Forelimb muscle (tissue), 1 donor: Measurements from ENCODE around the gene ECI1. TPM values are rescaled to one million over a fixed set of nuclear protein-coding genes. Genes with fewer than 3 reads are reported as not detected.

ENCODE experiments used
- DNase-seq: peaks from one replicate; pipeline ENCODE4 v3.0.0-alpha.2; 2013; ENCODE audit warnings: low read depth
- polyA plus RNA-seq: library from polyadenylated mRNA; unstranded; fragments of 120-200 nt; gene quantifications from one replicate; pipeline ENCODE4 v1.2.1, GENCODE V29; 2013; ENCODE audit not compliant: insufficient read length

The ECI1 gene
- polyA plus RNA-seq, 1 donor, result 56.3 TPM

GRCh38 chr16:2196162-2196980 lies 55.0 kb downstream of the ECI1 start, which contains the start of gene CASKIN1:
CASKIN1 (minus strand) TSS chr16:2196605; CDS start chr16:2196432, 173 bp downstream.
- DNase-seq, result no peak

DNA sequence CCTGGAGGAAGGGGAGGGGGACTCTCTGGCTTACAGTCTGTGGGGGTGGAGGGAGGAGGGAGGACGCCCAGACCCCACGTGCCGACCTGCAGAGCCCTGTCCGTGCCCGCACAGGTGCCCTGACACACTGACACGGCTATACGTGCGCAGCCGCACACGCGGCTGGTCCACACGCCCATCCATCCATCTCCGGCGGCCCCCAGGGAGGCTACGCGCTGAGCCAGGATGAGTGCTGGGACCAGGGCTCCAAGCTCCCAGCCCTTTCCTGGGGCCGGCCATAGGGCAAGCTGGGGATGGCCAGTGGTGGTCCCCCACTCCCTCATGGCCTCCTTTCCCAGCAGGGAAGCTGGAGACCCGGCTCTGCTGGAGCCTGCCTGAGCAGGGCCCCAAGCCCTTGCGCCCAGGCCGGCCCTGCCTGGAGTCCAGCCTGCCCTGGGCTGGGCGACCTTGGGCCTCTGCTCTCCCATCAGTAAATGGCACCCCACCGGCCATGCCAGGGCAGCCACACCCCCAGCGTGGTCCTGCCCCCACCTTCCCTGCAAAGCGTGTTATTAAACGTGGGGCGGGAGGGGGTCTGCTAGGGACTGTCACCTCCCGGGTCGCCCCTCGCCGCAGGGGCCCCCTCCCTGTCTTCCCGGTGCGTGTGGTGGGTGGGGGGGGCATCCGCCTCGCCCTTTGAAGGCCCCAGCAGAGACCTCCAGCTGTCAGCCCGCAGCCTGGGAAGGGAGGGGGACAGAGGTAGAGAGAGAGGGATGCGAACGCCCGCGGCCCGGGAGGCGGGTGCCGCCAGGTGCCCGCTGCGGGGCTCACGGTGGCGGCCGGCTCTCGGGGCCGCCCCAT lies 55.8 kb downstream of the ECI1 start:
- DNase-seq, result no peak

DNA sequence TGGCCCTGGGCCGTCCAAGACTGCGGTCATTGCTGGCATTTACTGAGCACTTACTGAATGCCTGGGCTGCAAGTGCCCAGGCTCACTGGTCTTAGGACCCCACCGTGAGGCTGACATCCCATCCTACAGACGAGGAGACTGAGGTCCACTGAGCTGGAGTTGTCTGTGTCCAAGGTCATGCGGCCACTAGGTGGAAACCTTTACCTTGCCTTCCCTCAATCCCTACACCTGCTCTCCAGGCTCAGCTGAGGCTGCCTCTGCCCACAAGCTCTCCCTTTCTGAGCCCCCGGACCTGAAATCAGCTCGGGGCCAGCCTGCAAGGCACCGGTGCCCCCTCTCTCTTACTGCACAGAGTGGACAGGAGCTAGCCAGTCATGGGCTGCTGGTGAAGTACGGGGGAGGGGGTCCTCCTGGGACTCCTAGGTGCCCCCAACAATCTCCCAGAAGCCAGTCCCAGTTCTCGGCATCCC lies 56.5 kb downstream of the ECI1 start:
- no peak for DNase-seq

- no peak for DNase-seq
Observed at GRCh38 chr16:2194166-2194834, 57.1 kb downstream of the ECI1 start.

GRCh38 chr16:2191446-2191706 lies 60.0 kb downstream of the ECI1 start:
- no peak for DNase-seq

DNA sequence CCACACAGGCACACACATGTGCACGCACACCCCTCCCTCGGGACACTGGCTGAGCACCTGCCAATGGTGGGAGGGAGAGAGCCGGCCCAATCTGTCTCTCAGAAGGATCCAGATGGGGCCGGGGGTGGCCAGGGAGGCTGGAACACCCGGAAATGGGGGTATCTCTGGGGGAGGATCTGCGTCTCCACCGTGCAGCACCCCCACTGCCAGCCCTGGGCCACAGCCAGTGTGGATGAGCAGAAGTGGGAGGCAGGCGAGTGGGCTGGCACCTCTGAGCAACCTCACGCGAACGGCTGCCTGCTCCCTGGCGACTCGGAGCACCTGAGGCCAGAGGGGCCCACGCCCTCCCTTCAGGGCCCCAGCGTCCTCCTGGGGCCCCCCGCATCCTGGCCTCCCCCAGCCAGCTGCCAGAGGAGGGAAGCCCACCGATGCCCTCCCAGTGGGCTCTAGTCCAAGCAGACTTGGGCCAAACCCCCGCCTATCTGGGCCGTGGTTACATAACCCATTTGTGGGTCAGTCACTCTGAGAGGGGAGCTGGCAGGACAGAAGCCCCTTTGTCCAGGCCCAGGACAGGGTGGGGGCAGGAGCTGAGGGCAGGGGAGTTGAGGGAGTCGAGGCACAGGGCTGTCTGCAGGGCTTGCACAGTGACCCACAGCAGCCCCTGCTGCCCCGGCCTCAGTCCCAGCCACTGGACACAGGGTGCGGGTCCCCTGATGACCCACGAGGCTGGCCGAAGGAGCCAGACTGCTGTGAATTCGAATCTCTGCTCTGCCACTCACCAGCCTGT lies 60.5 kb downstream of the ECI1 start:
- DNase-seq, result no peak

DNA sequence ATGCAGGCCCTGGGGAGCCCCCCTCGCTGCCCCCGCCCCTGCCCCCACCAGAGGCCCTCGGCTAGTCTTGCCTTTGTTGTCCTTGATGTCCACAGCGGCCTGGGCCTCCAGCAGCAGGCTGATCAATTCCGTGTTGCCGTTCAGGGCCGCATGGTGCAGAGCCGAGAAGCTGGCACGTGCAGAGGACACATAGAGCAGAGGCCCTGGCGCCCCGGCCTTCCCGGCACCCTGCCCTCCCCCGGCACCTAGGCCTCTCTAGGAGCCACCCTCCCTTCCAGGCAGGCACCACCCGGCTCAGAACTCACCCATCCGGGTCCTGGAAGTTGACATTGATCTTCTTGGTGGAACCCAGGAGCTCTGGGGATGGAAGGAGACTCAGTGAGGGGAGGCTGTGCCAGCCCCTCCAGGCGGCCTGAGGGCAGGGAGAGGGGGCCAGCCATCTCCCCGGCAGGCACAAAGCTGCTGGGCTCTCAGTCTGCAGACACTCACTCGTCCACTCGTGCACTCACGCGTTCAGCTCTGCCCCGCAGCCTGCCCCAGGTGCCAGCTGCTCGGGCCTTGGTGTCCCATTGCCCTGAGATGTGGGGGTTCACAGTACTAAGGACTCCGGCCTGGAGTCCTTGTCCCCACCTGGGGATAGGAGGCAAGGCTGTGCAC lies 61.3 kb downstream of the ECI1 start:
- no peak for DNase-seq

Other genes with a start within 250 kb of the ECI1 start
- gene ZNF598, start 241.8 kb downstream of the ECI1 start, polyA plus RNA-seq, result 24.9 TPM
- 1.1 TPM for gene NPW, start 231.8 kb downstream of the ECI1 start, polyA plus RNA-seq
- 36.7 TPM for gene NHERF2, start 224.7 kb downstream of the ECI1 start, polyA plus RNA-seq
- 11.2 TPM for gene NTHL1, start 203.8 kb downstream of the ECI1 start, polyA plus RNA-seq
- 70.4 TPM for gene TSC2, start 203.6 kb downstream of the ECI1 start, polyA plus RNA-seq
- 140 TPM for gene PKD1, start 115.7 kb downstream of the ECI1 start, polyA plus RNA-seq
- 1.0 TPM for gene RAB26, start 103.0 kb downstream of the ECI1 start, polyA plus RNA-seq
- gene TRAF7, start 95.8 kb downstream of the ECI1 start, polyA plus RNA-seq, result 43.7 TPM
- 2.3 TPM for gene CASKIN1, start 55.0 kb downstream of the ECI1 start, polyA plus RNA-seq
- 29.2 TPM for gene MLST8, start 46.1 kb downstream of the ECI1 start, polyA plus RNA-seq
- 6.2 TPM for gene BRICD5, start 40.7 kb downstream of the ECI1 start, polyA plus RNA-seq
- gene PGP, start 36.7 kb downstream of the ECI1 start, polyA plus RNA-seq, result 15.4 TPM
- 14.3 TPM for gene E4F1, start 28.0 kb downstream of the ECI1 start, polyA plus RNA-seq
- 1.1 TPM for gene DNASE1L2, start 15.1 kb downstream of the ECI1 start, polyA plus RNA-seq
- 160 TPM for gene RNPS1, start 16.5 kb upstream of the ECI1 start, polyA plus RNA-seq
- 14.5 TPM for gene ABCA3, start 89.1 kb upstream of the ECI1 start, polyA plus RNA-seq
- 6.2 TPM for gene CCNF, start 177.9 kb upstream of the ECI1 start, polyA plus RNA-seq
- gene TEDC2, start 208.5 kb upstream of the ECI1 start, polyA plus RNA-seq, result 4.4 TPM
- gene NTN3, start 219.7 kb upstream of the ECI1 start, polyA plus RNA-seq, result 3.6 TPM
- gene TBC1D24, start 223.5 kb upstream of the ECI1 start, polyA plus RNA-seq, result 25.1 TPM